GM23338 (cell line): ENCODE data around the gene CDHR5.

Experiments used
- EZH2 ChIP-seq: fragments of 200-600 bp; sonication (generic); IDR thresholded peaks from one replicate; pipeline ENCODE4 v1.8.0; 2017; ENCODE audit warnings: antibody characterized with exemption, mild to moderate bottlenecking, low read depth; ENCODE audit not compliant: unreplicated experiment
- EZH2phosphoT487 ChIP-seq: fragments of 200-600 bp; sonication (generic); IDR thresholded peaks from one replicate; pipeline ENCODE4 v1.8.1; 2018; ENCODE audit warnings: antibody characterized with exemption; ENCODE audit not compliant: unreplicated experiment
- JUNB ChIP-seq: IDR thresholded peaks from one replicate; pipeline ENCODE4 v1.6.1; 2016; ENCODE audit warnings: antibody characterized with exemption; ENCODE audit not compliant: unreplicated experiment
- POLR2AphosphoS5 ChIP-seq: IDR thresholded peaks from 2 replicates; pipeline ENCODE4 v1.6.1; 2016; ENCODE audit warnings: antibody characterized with exemption, low read depth
- STAT1 ChIP-seq: IDR thresholded peaks from one replicate; pipeline ENCODE4 v1.6.1; 2016; ENCODE audit warnings: antibody characterized with exemption; ENCODE audit not compliant: unreplicated experiment
- ZNF114 ChIP-seq: fragments of 250-450 bp; sonication (Bioruptor Pico); IDR thresholded peaks from 2 replicates; pipeline ENCODE4 v1.5.0; 2020; ENCODE audit warnings: mild to moderate bottlenecking, moderate library complexity
- ZNF331 ChIP-seq: fragments of 250-450 bp; sonication (Bioruptor Pico); IDR thresholded peaks from 2 replicates; pipeline ENCODE4 v1.5.0; 2020; ENCODE audit warnings: low read depth, mild to moderate bottlenecking, moderate library complexity
- TF ChIP-seq, protein P1 (sequence below), 2 experiments: fragments of 200-600 bp in 1 of 2; sonication (generic) in 1 of 2; conservative IDR thresholded peaks; 2 replicates each; pipeline versions ENCODE4 v1.5.1 to v1.6.1; 2016 to 2017; ENCODE audit warnings: antibody characterized with exemption in 2 of 2, low read depth in 2 of 2, mild to moderate bottlenecking in 2 of 2, moderate library complexity in 1 of 2
- TF ChIP-seq, protein P2 (sequence below): IDR thresholded peaks from one replicate; pipeline ENCODE4 v1.6.1; 2018; ENCODE audit warnings: antibody characterized with exemption; ENCODE audit not compliant: unreplicated experiment
- TF ChIP-seq, protein P3 (sequence below): IDR thresholded peaks from 2 replicates; pipeline ENCODE4 v1.6.1; 2016; ENCODE audit warnings: antibody characterized with exemption

DNA sequence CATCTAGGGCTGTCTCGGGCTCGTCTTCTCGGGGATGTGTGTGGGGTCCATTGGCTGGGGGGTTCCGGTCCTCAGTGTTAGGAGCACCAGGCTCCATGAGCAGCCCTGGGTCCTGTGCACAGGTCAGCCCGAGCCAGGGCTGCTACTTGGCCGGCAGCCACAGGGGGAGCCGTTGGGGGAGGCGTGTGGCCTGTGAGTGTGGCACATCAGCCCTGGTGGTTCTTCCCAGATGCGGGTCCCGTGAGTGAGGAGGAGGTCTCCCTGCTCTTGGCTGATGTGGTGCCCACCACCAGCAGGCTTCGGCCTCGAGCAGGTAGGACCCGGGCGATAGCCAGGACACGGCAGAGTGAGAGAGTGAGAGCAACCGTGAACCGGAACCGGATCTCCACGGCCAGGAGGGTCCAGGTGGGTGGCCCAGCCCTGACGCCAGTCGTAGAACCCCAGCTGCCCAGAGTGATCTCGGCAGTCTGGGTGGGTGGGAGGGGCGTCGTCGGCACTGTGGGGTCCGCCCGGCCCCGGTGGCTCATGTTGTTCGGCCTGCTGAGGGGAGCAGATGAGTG lies 27.5 kb downstream of the CDHR5 start:
- TF ChIP-seq, protein P1, sequence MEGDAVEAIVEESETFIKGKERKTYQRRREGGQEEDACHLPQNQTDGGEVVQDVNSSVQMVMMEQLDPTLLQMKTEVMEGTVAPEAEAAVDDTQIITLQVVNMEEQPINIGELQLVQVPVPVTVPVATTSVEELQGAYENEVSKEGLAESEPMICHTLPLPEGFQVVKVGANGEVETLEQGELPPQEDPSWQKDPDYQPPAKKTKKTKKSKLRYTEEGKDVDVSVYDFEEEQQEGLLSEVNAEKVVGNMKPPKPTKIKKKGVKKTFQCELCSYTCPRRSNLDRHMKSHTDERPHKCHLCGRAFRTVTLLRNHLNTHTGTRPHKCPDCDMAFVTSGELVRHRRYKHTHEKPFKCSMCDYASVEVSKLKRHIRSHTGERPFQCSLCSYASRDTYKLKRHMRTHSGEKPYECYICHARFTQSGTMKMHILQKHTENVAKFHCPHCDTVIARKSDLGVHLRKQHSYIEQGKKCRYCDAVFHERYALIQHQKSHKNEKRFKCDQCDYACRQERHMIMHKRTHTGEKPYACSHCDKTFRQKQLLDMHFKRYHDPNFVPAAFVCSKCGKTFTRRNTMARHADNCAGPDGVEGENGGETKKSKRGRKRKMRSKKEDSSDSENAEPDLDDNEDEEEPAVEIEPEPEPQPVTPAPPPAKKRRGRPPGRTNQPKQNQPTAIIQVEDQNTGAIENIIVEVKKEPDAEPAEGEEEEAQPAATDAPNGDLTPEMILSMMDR (conservative IDR thresholded peaks at IDR 0.05; ENCODE audit: low read depth in 2 of 2): peak; percentile 49 to 64
- TF ChIP-seq STAT1 (no peak), POLR2AphosphoS5 (no peak), EZH2 (no peak), JUNB (no peak), ZNF114 (no peak), EZH2phosphoT487 (no peak), ZNF331 (CRISPR knock-in tag) (no peak)
- TF ChIP-seq, protein P2, sequence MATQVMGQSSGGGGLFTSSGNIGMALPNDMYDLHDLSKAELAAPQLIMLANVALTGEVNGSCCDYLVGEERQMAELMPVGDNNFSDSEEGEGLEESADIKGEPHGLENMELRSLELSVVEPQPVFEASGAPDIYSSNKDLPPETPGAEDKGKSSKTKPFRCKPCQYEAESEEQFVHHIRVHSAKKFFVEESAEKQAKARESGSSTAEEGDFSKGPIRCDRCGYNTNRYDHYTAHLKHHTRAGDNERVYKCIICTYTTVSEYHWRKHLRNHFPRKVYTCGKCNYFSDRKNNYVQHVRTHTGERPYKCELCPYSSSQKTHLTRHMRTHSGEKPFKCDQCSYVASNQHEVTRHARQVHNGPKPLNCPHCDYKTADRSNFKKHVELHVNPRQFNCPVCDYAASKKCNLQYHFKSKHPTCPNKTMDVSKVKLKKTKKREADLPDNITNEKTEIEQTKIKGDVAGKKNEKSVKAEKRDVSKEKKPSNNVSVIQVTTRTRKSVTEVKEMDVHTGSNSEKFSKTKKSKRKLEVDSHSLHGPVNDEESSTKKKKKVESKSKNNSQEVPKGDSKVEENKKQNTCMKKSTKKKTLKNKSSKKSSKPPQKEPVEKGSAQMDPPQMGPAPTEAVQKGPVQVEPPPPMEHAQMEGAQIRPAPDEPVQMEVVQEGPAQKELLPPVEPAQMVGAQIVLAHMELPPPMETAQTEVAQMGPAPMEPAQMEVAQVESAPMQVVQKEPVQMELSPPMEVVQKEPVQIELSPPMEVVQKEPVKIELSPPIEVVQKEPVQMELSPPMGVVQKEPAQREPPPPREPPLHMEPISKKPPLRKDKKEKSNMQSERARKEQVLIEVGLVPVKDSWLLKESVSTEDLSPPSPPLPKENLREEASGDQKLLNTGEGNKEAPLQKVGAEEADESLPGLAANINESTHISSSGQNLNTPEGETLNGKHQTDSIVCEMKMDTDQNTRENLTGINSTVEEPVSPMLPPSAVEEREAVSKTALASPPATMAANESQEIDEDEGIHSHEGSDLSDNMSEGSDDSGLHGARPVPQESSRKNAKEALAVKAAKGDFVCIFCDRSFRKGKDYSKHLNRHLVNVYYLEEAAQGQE: no peak
- TF ChIP-seq, protein P3, sequence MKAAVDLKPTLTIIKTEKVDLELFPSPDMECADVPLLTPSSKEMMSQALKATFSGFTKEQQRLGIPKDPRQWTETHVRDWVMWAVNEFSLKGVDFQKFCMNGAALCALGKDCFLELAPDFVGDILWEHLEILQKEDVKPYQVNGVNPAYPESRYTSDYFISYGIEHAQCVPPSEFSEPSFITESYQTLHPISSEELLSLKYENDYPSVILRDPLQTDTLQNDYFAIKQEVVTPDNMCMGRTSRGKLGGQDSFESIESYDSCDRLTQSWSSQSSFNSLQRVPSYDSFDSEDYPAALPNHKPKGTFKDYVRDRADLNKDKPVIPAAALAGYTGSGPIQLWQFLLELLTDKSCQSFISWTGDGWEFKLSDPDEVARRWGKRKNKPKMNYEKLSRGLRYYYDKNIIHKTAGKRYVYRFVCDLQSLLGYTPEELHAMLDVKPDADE: no peak
